MCF 10A (cell line): ENCODE measurements around the gene TMCO1. TPM values are rescaled to one million over a fixed set of nuclear protein-coding genes. Genes with fewer than 3 reads are reported as not detected.
A peak's percentile ranks its signal among the peaks of the same experiment; 100 is the strongest.

Experiments
- BruUV-seq: library from RNA; stranded (reverse); fragments of 400-500 nt; replicated peaks from 2 replicates; lab custom pipeline; 2021; lab: Mats Ljungman, UMichigan
- CTCF ChIA-PET: fragments of 300-600 bp; sonication (Branson Sonifier 250); formaldehyde crosslinking; extraction: SDS; loops from one replicate; lab custom pipeline; 2021; ENCODE audit warnings: antibody characterized with exemption, inconsistent platforms; lab: Yijun Ruan, JAX
- POLR2A ChIA-PET: fragments of 300-600, 350-650 bp; sonication (Branson Sonifier 250); formaldehyde crosslinking; extraction: SDS; loops from one replicate; lab custom pipeline; 2020; ENCODE audit warnings: antibody characterized with exemption, inconsistent platforms; lab: Yijun Ruan, JAX
- DNase-seq: peaks from one replicate; pipeline ENCODE4 v3.0.0-alpha.2; 2018; ENCODE audit not compliant: unreplicated experiment
- H3K27ac Mint-ChIP-seq: one replicate; pipeline ENCODE4 v1.8.0; 2022; ENCODE audit warnings: mild to moderate bottlenecking, low read depth, mixed read lengths; ENCODE audit not compliant: unreplicated experiment
- H3K27me3 Mint-ChIP-seq: one replicate; pipeline ENCODE4 v1.8.0; 2022; ENCODE audit warnings: mixed read lengths; ENCODE audit not compliant: insufficient read depth, unreplicated experiment
- H3K36me3 Mint-ChIP-seq: one replicate; pipeline ENCODE4 v1.8.0; 2022; ENCODE audit warnings: mild to moderate bottlenecking, moderate library complexity, mixed read lengths; ENCODE audit not compliant: insufficient read depth, unreplicated experiment
- H3K4me1 Mint-ChIP-seq: one replicate; pipeline ENCODE4 v1.8.0; 2022; ENCODE audit warnings: mixed read lengths; ENCODE audit not compliant: insufficient read depth, unreplicated experiment
- H3K4me3 Mint-ChIP-seq: one replicate; pipeline ENCODE4 v1.8.0; 2022; ENCODE audit warnings: mild to moderate bottlenecking, moderate library complexity, mixed read lengths; ENCODE audit not compliant: unreplicated experiment
- H3K9me3 Mint-ChIP-seq: one replicate; pipeline ENCODE4 v1.8.0; 2022; ENCODE audit warnings: mixed read lengths; ENCODE audit not compliant: unreplicated experiment
- intact Hi-C: fragments of 100-400 bp; cut with micrococcal nuclease; formaldehyde crosslinking; loops from 2 replicates; pipeline ENCODE4 v1.14.1; 2022
- total RNA-seq: library from RNA; stranded (reverse); gene quantifications from 2 replicates; pipeline ENCODE4 v1.2.3, GENCODE V29; 2022
- TF ChIP-seq, protein P1 (sequence below): fragments of 200-600 bp; IDR thresholded peaks from one replicate; pipeline ENCODE4 v1.8.0; 2022; ENCODE audit warnings: antibody characterized with exemption, mild to moderate bottlenecking; ENCODE audit not compliant: unreplicated experiment

The TMCO1 gene
- total RNA-seq, 1 experiment from 2014 or later: 158 TPM

DNA sequence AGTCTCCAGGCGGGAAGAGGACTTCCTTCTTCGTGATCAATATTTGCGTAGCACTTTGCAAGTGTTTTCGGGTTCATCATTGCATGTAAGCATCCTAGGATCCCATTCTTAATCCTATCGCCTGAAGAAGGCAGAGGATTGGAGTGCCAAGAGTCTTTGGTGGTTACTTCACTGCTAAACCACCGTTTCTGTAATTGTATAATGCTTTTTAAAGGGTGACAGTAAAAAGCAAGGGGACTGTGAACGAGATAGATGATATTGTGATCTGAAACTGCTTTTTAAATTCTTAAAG lies 70.0 kb downstream of the TMCO1 start:
- DNase-seq: no peak
- POLR2A ChIA-PET: interaction anchor here (0.6 to 4.5 kb wide), 19 partner anchors 9 to 1140 kb away, joined by 3 to 128 read pairs (median 7); partner anchors contain the start of genes MGST3, POGK and TMCO1
- H3K27ac Mint-ChIP-seq: peak overlapping the region; percentile 80
- peaks cover 11% of the 10 kb centered on the region for H3K4me1 Mint-ChIP-seq
- TF ChIP-seq, protein P1, sequence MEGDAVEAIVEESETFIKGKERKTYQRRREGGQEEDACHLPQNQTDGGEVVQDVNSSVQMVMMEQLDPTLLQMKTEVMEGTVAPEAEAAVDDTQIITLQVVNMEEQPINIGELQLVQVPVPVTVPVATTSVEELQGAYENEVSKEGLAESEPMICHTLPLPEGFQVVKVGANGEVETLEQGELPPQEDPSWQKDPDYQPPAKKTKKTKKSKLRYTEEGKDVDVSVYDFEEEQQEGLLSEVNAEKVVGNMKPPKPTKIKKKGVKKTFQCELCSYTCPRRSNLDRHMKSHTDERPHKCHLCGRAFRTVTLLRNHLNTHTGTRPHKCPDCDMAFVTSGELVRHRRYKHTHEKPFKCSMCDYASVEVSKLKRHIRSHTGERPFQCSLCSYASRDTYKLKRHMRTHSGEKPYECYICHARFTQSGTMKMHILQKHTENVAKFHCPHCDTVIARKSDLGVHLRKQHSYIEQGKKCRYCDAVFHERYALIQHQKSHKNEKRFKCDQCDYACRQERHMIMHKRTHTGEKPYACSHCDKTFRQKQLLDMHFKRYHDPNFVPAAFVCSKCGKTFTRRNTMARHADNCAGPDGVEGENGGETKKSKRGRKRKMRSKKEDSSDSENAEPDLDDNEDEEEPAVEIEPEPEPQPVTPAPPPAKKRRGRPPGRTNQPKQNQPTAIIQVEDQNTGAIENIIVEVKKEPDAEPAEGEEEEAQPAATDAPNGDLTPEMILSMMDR: no peak
- CTCF ChIA-PET: interaction anchor here (0.6 to 5.4 kb wide), 15 partner anchors 14 to 810 kb away, joined by 3 to 62 read pairs (median 6); no protein-coding TSS in a partner anchor
- H3K36me3 Mint-ChIP-seq: peaks cover 20% of the 10 kb centered on the region
- BruUV-seq: TSS peak; percentile 42
- no peaks in the 10 kb centered on the region for H3K27me3 Mint-ChIP-seq
- peak overlapping the region; percentile 97 for H3K4me3 Mint-ChIP-seq
- no peaks in the 10 kb centered on the region for H3K9me3 Mint-ChIP-seq
- intact Hi-C loops: loop anchor here (5.0 kb wide), 1 partner anchor 216 kb away; no protein-coding TSS in a partner anchor

DNA sequence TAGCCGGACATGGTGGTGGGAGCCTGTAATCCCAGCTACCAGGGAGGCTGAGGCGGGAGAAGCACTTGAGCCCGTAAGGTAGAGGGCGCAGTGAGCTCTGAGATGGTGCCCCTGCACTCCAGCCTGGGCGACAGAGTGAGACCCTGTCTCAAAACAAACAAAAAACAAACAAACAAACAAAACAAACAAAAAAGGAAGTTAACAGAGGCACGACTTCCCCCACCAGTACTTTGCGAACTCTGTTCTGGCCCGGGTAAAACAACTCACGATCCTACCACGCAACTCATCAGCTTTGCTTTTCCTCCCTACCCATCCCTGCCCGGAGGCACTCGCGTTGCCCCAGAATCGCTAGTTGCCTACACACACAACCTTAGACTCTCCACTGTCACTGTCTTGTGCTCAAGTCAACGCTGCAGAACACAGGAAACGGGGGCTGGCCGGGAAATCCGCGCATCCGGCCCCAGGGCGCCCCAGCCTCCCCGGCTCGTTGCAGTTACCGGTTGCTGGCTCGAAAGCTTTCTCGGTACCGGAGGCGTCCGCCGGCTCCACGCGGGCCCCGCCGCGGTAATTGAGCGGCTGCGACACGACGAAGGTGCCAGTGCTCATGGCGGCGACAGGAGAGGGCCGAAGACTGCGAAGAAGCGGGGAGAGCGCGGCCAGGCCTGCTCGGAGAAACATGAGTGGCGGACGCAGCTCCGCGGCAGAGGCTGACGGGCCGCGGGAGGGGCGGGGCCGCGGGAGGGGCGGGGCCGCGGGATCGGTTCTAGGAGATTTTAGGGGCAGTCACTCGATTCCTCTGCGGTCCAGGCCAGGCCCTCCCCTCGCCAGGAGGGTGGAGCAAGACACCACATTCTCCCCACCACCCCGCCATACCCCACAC lies 70.5 kb downstream of the TMCO1 start, which contains the start of gene ALDH9A1:
ALDH9A1 (minus strand) TSS at position 682 of the 880 bp plus-strand sequence; CDS start at position 678, 4 bp downstream.
- no TSS peak for BruUV-seq
- CTCF ChIA-PET: interaction anchor here (0.7 to 5.4 kb wide), 36 partner anchors 9 to 331 kb away, joined by 3 to 62 read pairs (median 5); partner anchors contain the start of genes MGST3 and TMCO1
- peak; percentile 90 for DNase-seq
- intact Hi-C loops: loop anchor here (2.0 to 5.0 kb wide), 2 partner anchors 71 to 216 kb away; partner anchors contain the start of gene TMCO1
- Mint-ChIP-seq H3K36me3 (peaks cover 26% of the 10 kb centered on the region), H3K4me3 (peak within 1 kb of the TSS; percentile 97), H3K4me1 (peaks cover 11% of the 10 kb centered on the region), H3K27ac (peak within 1 kb of the TSS; percentile 80), H3K9me3 (no peaks in the 10 kb centered on the region), H3K27me3 (no peaks in the 10 kb centered on the region)
- TF ChIP-seq, protein P1: peak; percentile 40
- POLR2A ChIA-PET: interaction anchor here (0.6 to 4.5 kb wide), 40 partner anchors 9 to 1178 kb away, joined by 3 to 128 read pairs (median 4); partner anchors contain the start of genes FAM78B, MGST3, POGK and TADA1

DNA sequence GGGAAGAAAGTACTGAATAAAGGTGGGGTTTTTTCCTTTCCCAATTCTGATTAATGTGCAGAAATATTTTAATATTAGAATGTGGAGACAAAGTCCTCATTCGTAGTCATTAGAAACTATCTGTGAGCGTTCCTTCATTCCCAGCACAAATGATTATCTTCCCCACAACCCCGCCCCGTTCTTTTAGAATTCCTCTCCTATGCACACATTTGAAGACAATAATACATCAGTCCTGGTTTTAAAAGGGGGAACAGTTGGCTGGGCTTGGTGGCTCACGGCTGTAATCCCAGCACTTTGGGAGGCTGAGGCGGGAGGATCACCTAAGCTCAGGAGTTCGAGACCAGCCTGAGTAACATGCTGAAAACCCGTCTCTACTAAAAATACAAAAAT lies 71.2 kb downstream of the TMCO1 start:
- Mint-ChIP-seq H3K4me3 (peak overlapping the region; percentile 97), H3K9me3 (no peaks in the 10 kb centered on the region), H3K27ac (peak overlapping the region; percentile 80), H3K4me1 (peaks cover 11% of the 10 kb centered on the region), H3K27me3 (no peaks in the 10 kb centered on the region), H3K36me3 (peaks cover 29% of the 10 kb centered on the region)
- TF ChIP-seq, protein P1: no peak
- intact Hi-C loops: loop anchor here (2.0 to 5.0 kb wide), 2 partner anchors 71 to 215 kb away; partner anchors contain the start of gene TMCO1
- no TSS peak for BruUV-seq
- DNase-seq: peak; percentile 25
- POLR2A ChIA-PET: interaction anchor here (0.6 to 4.5 kb wide), 39 partner anchors 10 to 1179 kb away, joined by 3 to 128 read pairs (median 4); partner anchors contain the start of genes FAM78B, MGST3, POGK and TADA1
- CTCF ChIA-PET: interaction anchor here (0.6 to 5.4 kb wide), 36 partner anchors 9 to 385 kb away, joined by 3 to 62 read pairs (median 4); partner anchors contain the start of genes MGST3 and TMCO1
